NB4 (cell line): ENCODE measurements around the gene LRRC3B.

Experiments
- POLR2A ChIP-seq: IDR thresholded peaks from 2 replicates; pipeline ENCODE4 v1.6.1; 2011; ENCODE audit warnings: mild to moderate bottlenecking; ENCODE audit not compliant: insufficient read length; ENCODE audit errors: extremely low read depth
- TF ChIP-seq, protein P1 (sequence below): IDR thresholded peaks from one replicate; pipeline ENCODE4 v1.5.1; 2012; ENCODE audit warnings: low read depth, low read length

DNA sequence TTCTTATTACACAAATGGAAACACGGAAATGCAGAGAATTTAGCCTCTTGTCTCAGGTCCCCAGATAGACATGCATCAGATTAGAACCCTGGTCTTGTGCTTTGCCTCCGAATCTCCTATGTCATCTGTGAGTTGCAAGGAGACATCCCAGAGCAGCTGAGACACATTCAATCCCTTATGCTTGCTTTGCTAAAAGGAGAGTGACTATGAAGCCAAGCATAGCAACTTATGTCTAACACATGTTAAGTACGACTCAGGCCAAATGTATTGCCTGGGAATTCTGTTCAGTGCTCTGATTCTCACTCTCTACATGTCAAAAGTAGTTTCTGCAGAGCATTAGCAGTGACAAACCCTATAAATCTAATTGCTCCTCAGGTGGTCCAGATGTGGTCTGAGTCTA lies 30.6 kb upstream of the LRRC3B start:
- TF ChIP-seq, protein P1, sequence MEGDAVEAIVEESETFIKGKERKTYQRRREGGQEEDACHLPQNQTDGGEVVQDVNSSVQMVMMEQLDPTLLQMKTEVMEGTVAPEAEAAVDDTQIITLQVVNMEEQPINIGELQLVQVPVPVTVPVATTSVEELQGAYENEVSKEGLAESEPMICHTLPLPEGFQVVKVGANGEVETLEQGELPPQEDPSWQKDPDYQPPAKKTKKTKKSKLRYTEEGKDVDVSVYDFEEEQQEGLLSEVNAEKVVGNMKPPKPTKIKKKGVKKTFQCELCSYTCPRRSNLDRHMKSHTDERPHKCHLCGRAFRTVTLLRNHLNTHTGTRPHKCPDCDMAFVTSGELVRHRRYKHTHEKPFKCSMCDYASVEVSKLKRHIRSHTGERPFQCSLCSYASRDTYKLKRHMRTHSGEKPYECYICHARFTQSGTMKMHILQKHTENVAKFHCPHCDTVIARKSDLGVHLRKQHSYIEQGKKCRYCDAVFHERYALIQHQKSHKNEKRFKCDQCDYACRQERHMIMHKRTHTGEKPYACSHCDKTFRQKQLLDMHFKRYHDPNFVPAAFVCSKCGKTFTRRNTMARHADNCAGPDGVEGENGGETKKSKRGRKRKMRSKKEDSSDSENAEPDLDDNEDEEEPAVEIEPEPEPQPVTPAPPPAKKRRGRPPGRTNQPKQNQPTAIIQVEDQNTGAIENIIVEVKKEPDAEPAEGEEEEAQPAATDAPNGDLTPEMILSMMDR: no peak
- TF ChIP-seq POLR2A: no peak
